GM21529 (cell line): ENCODE results near the gene MARCHF11.

Experiments
- ATAC-seq: cut with Tn5 transposase; IDR thresholded peaks from one replicate; pipeline ENCODE4 v1.9.1; 2021; ENCODE audit not compliant: unreplicated experiment

The MARCHF11 gene

DNA sequence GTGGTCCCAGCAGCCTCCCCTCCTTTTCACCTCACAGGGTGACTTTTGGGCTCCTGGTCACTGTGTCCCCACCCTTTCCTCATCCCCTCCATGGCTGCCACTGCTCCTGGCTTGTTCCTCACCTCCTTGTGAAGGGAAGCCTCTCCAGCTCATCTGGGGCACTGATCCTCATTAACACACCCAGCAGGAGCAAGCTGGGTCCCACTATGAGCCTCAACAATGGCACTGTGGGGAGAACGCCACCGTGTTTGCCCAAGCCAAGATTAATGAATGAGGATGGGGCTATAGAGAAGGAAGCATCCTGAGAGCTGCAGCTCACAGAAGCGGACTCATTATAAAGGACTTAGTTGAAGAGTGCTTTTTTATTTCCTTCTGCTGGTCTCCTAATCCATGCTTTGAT lies 118.4 kb downstream of the MARCHF11 start:
- no peak for ATAC-seq

- no peak for ATAC-seq
These were observed 122.3 kb downstream of the MARCHF11 start for GRCh38 chr5:16057277-16057676.

- no peak for ATAC-seq
These were observed 128.3 kb downstream of the MARCHF11 start for GRCh38 chr5:16051246-16051755.

DNA sequence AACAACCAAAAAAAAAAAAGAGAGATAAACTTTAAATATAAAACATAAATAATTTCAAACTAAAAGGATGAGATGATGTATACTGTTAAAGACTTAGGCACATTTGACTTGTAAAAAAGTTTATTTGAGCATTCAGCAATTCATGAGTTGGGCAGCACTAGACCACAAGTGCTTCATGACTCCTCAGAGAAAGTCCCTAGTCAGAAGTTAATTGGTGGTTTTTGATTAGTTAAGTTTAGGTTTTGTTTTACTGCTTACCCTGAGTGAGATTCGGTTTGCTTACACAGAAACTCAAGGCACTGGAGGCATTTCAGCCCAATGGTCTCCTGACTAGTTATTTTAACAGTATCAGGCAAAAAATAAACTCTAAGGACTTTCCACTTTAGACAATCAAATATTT lies 129.2 kb downstream of the MARCHF11 start:
- ATAC-seq = no peak

- ATAC-seq = no peak
These were observed 129.8 kb downstream of the MARCHF11 start for GRCh38 chr5:16049761-16050160.

DNA sequence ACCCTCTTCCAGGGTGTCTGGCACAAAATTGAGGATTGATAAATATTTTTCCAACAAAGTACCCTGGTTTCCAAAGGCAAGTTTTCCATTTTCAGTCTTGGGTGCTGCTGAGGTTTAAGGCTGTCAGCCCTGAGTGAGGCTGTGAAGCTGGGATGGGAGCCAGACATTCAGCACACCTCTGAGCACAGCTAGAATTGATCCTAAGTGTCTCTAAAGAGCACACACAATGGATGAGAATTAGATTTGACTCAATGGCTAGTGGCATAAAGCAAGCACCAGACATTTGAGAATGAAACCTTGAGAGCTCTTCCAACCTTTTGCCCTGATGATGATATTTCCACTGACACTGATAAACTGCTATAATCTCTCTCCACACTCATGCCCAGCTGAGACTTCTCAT lies 131.5 kb downstream of the MARCHF11 start:
- no peak for ATAC-seq

DNA sequence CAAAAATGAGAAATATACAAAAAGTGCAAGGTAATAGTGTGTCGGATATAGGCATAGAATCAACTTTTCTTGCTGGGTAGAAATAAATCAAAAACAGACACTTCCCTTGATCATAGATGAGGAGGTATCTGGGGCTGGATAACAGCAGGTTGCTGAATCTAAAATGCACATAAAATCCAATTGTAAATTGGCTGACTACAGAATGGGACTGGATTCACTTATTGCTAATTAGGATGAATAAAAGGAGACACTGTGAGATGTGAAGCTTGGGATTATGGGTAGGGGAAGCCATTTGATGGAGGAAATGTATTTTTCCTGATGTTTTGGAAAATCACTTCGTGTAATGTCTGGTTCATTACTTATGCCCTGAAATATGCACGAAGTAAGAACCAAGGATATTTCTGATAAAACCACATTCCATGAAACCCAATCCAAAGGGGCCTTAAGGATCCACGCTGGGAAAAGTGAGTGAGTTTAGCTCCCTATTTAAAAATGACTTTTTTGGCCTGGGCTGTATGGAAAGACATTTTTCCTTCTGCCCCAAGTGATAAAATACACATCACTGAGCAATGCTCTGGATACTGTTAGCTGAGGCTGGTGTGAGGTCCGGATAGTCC lies 136.1 kb downstream of the MARCHF11 start:
- no peak for ATAC-seq

- ATAC-seq = no peak
These were observed 142.3 kb downstream of the MARCHF11 start for GRCh38 chr5:16037121-16037845.

- ATAC-seq = no peak
These were observed 145.1 kb downstream of the MARCHF11 start for GRCh38 chr5:16034319-16035001.

- ATAC-seq = no peak
These were observed 146.2 kb downstream of the MARCHF11 start for GRCh38 chr5:16033187-16033925.

GRCh38 chr5:16028708-16029107 lies 150.9 kb downstream of the MARCHF11 start:
- ATAC-seq = no peak

- no peak for ATAC-seq
These were observed 153.9 kb downstream of the MARCHF11 start for GRCh38 chr5:16025681-16026080.

DNA sequence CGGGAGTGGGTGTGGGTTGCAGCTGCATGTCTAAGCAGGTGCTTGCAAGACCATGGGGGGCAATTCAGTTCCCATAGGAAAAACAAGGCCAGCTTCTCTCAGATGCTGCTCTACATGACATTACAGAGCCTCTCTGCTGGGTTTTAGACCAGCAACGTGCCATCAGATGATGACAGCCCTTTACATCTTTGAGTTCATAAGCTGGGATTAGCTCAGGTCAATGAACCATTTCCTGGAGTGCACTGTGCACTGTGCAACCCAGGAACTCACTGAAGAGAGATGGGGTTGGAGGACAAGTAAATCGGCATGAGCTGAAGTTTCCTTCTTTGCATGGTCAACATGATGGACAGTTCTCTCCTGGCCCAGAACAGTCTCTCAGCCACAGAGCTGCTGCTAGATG lies 160.6 kb downstream of the MARCHF11 start:
- ATAC-seq = no peak

- no peak for ATAC-seq
These were observed 161.9 kb downstream of the MARCHF11 start for GRCh38 chr5:16017720-16018119.
